OCI-LY3 (cell line): Measurements from ENCODE around the gene NRP1.

Experiments used
- EZH2phosphoT487 ChIP-seq: fragments of 200-600 bp; shearing (Covaris generic); IDR thresholded peaks from 2 replicates; pipeline ENCODE4 v1.6.1; 2018; ENCODE audit warnings: antibody characterized with exemption, mixed run types, low read depth
- TF ChIP-seq, protein P1 (sequence below): fragments of 200-600, 300-600 bp; sonication (generic); IDR thresholded peaks from 2 replicates; pipeline ENCODE4 v1.5.1; 2014; ENCODE audit warnings: antibody characterized with exemption, low read length, low read depth

DNA sequence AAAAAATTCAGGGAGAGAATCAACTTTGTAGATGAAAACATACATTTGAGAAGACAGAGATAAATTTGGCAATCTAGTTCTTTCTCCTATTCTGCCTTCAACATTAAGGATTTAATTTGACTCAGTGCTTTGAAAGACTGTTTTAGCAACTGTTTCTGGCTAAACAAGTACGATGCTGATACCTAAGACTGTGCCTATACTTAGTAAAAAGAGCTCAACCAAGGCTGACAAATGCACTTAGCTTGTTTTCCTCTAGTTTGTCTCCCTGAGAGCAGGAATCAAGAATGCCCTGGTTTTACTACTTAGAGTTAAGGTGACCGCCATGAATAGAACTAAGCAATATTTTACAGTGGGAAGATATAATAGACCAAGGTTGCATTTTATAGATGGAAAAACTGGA is 49.5 kb downstream of the NRP1 start:
- TF ChIP-seq, protein P1, sequence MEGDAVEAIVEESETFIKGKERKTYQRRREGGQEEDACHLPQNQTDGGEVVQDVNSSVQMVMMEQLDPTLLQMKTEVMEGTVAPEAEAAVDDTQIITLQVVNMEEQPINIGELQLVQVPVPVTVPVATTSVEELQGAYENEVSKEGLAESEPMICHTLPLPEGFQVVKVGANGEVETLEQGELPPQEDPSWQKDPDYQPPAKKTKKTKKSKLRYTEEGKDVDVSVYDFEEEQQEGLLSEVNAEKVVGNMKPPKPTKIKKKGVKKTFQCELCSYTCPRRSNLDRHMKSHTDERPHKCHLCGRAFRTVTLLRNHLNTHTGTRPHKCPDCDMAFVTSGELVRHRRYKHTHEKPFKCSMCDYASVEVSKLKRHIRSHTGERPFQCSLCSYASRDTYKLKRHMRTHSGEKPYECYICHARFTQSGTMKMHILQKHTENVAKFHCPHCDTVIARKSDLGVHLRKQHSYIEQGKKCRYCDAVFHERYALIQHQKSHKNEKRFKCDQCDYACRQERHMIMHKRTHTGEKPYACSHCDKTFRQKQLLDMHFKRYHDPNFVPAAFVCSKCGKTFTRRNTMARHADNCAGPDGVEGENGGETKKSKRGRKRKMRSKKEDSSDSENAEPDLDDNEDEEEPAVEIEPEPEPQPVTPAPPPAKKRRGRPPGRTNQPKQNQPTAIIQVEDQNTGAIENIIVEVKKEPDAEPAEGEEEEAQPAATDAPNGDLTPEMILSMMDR = no peak
- TF ChIP-seq EZH2phosphoT487 = no peak
